SK-MEL-5 (cell line): ENCODE results near the gene CDON. TPM values are rescaled to one million over a fixed set of nuclear protein-coding genes. Genes with fewer than 3 reads are reported as not detected.
A peak's percentile ranks its signal among the peaks of the same experiment; 100 is the strongest.

Experiments used
- DNase-seq: peaks from one replicate; pipeline ENCODE4 v3.0.0-alpha.2; 2016; ENCODE audit warnings: low read depth, low spot score
- in situ Hi-C: cut with HindIII; loops from 2 replicates; pipeline ENCODE4 v1.10.0; 2016; ENCODE audit warnings: low sequenced_read_pairs, high pct_unique_total_duplicates, low pct_unique_long_range_greater_than_20kb
- polyA plus RNA-seq, 2 experiments: library from polyadenylated mRNA; depleted of rRNA; stranded (reverse); fragments of >200 nt; gene quantifications; 2 replicates each; pipeline ENCODE4 v1.2.3, GENCODE V29; 2015
- total RNA-seq: library from RNA; depleted of rRNA; stranded (reverse); fragments of >200 nt; shearing (Covaris generic); gene quantifications from 2 replicates; pipeline ENCODE4 v1.2.3, GENCODE V29; 2014; rRNA removed

The CDON gene, protein sequence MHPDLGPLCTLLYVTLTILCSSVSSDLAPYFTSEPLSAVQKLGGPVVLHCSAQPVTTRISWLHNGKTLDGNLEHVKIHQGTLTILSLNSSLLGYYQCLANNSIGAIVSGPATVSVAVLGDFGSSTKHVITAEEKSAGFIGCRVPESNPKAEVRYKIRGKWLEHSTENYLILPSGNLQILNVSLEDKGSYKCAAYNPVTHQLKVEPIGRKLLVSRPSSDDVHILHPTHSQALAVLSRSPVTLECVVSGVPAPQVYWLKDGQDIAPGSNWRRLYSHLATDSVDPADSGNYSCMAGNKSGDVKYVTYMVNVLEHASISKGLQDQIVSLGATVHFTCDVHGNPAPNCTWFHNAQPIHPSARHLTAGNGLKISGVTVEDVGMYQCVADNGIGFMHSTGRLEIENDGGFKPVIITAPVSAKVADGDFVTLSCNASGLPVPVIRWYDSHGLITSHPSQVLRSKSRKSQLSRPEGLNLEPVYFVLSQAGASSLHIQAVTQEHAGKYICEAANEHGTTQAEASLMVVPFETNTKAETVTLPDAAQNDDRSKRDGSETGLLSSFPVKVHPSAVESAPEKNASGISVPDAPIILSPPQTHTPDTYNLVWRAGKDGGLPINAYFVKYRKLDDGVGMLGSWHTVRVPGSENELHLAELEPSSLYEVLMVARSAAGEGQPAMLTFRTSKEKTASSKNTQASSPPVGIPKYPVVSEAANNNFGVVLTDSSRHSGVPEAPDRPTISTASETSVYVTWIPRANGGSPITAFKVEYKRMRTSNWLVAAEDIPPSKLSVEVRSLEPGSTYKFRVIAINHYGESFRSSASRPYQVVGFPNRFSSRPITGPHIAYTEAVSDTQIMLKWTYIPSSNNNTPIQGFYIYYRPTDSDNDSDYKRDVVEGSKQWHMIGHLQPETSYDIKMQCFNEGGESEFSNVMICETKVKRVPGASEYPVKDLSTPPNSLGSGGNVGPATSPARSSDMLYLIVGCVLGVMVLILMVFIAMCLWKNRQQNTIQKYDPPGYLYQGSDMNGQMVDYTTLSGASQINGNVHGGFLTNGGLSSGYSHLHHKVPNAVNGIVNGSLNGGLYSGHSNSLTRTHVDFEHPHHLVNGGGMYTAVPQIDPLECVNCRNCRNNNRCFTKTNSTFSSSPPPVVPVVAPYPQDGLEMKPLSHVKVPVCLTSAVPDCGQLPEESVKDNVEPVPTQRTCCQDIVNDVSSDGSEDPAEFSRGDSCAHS (N-terminal part only)
- total RNA-seq = 8.0 and 8.6 TPM in 2 replicates
- 7.1 and 9.0 TPM in 2 replicates for polyA plus RNA-seq (2015; cell fraction: cytosol; rRNA removed)
- 2.9 and 5.3 TPM in 2 replicates for polyA plus RNA-seq (2015; cell fraction: nucleus; rRNA removed)

DNA sequence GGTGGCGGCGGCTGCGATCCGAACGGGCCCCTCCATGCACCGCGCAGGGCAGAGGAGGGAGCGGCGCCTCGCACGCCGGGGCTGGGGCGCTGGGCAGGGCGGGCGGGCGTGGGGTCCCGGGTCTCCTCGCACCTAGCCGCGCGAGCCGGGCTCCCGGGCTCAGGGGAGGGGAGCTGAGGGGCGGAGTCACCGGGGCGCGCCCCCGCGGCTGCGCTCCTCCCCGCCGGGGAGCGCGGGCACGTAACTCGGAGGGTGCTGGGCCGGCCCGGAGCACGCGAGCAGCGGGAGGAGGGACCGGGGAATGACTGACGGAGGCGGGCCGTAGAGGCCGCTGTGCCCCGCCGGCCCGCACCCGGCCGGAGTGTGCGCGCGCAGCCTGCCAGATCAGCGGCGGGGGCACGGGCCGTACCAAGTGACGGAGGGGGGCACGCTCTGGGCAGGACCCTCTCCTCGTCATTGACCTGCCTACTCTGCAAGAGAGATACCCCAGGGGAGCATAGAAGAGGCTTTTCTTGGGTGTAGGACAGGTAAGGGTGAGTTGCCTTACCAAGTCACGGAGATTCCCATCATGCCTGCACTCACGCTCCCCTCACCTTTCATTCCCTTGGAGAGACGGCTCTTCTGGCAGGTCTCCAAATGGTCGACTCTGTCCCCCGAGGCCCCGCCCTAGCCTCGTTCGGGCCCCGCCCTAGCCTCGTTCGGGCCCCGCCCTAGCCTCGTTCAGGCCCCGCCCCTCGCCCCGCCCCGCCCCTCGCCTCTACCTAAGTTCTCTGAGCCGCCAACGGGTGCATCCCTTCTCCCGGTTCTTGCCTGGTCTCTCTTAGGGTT is at the start of gene CDON:
CDON (minus strand) TSS at position 188 of the 828 bp plus-strand sequence. CDS start 39,390 bp downstream, outside the sequence.
- peak; percentile 89 for DNase-seq
- in situ Hi-C loops = no loop called here

DNA sequence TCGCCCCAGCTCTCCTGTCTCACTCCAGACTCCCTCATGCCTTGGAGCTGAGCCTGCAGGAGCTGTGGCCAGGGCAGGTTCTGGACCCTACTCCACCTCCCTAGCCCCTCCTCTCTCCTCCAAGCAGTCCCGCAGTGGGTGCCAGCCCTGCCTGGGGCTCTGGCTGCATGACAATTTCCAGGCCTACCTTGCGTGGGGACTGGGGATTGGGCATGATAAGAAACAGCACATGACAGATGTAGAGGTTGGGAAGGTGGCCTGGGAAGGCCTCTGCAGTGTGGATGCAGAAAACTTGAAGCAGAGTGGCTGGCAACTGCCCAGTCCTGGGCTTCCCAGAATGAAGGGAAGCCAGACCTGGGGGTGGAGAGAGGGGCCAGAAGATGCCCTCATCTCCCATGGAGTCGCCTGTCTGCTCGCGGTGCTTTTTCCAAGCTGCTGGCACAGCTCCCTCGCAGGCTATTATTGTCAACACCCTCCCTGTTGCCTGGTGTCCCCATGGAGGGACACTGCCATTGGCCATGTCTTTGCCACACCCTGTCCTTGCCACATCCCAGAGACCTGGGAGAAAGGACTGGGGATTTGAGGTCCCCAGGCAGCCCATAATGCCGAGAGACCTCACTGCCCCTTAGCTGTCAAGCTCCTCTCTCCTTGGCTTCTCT is 48.9 kb upstream of the CDON start:
- DNase-seq = no peak

DNA sequence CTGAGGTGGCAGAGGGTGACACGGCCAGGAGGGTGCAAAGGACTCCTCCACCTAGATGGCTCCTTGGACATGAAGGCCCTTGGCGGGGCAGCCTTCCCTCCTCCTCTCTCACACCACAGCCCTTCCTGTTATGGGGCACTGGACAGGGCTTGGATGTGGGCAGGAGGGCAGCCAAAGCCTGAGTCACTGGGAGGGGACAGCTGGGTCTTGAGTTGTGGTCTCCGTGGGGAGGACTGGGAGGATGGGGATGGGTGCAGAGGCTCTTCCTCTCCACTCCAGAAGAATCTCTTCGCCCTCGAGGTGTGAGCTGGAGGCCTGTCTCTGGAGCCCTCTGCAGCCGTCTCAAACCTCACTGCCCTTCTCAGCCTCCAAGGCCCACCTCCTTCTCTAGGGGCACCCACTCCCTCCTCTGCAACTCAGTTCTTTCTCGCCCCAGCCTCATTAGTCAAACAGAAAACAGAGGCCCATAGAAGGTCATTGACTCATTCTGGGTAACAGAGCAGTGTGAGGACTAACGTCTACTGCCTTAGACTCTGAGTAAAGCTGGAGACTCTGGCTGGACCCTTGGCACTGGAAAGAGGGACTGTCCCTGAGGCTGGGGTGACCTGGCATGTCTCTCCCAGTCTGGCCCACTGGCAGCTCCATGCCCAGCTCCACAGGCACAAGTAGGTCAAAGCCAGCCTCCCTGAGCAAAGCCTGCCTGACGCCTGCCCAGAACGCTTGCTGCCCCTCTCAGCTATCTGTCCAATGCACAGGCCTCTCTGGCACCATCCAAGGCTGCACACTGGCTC is 47.5 kb upstream of the CDON start:
- in situ Hi-C loops = no loop called here
- DNase-seq = no peak

More for the DNA sequence above, 48.9 kb upstream of the CDON start:
- in situ Hi-C loops = no loop called here

DNA sequence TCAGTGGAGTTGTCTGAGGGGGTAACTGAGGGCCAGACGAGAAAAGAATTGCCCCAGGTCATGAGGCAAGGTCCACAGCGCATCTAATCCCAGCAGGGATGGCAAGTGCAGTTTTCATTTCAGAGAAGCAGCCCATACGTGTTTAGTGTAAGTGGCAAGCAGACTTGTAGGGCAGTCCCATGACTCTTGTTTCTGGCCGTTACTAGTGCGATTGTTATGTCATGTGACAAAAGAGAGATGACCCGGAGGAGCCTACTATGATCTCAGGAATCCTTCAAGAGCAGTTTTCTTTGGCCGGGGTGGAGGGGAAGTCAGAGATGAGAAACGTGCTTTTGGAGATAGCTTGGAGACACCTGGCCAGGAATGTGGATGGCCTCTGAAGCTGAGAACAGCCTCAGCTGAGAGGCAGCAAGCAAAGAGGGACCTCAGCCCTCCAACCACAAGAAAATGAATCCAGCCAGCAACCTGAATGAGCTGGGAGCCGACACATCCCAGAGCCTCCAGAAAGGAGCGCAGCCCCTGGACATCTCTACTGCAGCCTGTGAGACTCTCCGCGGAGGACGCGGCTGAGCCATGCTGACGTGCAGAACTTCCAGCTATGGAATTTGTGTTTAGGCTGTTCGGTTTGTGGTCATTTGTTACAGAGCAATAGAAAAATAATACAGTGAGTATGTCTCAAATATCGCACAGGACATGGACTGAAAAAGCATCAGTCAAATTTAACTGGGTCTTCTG is 44.1 kb upstream of the CDON start:
- in situ Hi-C loops = no loop called here

DNA sequence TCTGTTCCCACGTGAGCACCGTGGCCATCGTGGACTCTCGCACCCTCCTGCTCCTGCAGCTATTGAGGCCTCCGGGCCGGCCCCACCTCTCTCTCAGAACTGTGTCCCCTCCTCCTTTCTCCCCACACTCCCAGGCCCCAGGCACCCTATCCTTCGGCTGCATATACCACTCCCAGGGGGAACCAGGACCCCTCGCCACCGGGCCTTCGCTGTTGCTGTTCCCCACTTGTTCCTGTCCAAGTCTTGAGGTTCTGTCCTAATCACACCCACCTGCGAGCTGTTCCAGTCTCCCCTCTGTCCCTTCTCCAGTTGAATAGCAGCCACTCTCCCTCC is 43.0 kb upstream of the CDON start:
- in situ Hi-C loops = no loop called here

More for the DNA sequence above, 44.1 kb upstream of the CDON start:
- DNase-seq = no peak

DNA sequence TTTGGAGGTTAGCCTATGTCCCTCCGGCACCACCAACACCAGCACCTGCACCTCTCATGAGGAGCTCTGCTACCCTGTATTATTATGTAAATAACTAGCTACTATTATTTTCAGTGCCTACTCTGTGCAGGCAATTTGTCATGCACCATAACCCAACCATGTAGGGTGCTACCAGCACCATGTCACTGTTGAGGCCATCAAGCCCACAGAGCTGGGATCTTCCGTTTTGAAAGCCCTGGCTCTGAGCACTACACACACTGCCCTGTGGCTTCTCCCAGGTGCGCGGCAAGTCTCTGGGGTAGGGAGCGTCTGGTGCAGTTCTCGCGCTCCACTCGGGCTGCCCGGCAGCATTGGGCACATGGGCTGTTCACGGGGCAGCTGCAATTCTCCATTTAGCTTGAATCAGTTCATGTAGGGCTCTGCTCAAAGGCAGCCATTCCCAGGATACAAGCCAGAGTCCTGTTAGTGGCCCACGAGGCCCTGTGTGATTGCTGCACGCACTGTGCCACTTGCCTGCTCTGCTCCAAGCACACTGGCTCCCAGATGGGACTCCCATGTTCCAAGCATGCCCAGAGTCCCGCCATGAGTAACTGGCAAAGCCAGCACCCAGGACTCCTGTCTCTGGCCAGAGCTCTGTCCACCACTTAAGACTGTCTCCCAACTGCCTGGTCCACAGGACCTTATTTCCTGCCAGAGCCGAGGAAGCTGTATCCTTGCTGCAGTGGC is 42.5 kb upstream of the CDON start:
- in situ Hi-C loops = no loop called here

More for the DNA sequence above, 43.0 kb upstream of the CDON start:
- DNase-seq = no peak

DNA sequence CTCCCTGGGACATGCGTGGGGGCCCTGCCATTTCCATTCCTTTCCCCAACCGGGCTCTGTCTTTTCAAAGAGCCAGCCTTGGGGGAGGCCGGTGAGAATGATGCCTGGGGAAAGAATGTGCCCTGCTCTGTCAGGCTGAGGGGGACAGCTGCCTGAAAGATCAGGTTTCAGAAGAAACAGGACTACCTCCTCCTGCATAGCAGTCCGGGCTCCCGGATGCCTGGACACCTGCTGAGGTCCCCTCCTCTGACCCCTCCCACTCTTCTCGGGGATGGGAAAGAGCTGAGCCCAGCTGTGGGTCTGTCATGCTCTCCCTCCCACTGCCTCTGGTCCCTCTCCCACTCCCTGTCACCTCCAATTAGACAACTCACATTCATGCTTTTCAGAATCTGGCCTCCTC is 41.8 kb upstream of the CDON start:
- no peak for DNase-seq
- in situ Hi-C loops = no loop called here

More for the DNA sequence above, 42.5 kb upstream of the CDON start:
- DNase-seq = no peak

DNA sequence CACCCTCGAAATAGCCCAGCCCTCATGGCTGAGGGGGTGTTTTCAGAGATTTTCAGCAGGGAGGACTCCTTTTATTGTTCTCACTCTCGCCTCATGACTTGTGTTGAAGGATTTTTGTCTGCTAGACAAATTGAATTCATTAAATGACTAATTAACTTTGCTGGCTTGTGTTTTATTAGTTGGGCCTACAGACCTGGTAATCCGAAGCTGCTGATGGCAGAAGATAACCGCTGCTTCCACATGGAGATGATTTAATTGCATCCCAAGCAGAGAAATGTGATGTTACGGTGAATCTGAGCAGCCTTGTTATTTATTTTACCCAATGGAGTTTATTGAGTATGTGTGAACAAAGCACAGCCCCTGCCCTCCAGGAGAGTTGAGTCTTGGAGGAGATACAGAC is 40.5 kb upstream of the CDON start:
- in situ Hi-C loops = no loop called here
- no peak for DNase-seq

DNA sequence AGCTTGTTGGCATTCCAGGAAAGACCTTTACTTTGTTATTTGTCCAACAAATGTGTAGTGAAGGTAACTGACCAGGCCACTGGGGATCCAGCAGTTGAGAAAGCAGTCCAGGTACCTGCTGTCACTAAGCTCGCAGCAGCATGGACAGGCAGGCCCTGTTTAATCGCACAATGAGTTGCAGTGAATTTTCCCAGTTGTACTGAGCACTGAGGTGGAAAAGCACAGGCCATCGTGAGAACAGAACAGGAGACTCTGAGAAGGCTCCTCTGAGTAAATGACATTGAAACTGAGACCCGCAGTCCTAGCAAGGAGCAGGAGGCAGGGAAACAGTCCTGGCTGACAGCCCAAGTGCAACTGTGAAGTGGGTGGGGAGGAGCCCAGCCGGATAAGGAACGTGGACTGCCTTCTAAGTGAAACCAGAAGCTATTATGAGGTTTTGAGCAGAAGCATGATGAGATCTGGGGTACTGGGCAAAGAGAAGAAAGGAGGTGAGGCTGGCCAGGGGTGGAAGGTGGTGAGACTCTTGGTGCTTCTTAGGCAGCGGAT is 39.8 kb upstream of the CDON start:
- in situ Hi-C loops = no loop called here
- no peak for DNase-seq

DNA sequence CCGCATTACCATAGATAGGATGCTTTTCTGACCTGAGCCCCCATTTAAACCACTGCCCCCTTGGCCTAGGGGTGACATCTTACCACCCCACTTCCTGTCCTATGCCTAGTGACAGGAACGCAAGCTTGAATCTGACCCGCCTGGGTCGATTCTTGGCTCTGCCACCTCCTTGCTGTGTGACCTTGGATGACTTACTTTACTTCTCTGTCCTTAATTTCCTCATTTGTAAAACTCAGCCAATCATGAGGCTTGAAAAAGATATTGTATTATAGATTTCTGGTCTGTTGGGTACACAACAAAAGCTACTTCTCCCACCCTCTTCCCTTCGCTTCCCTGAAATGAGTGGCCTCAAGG is 39.2 kb upstream of the CDON start:
- in situ Hi-C loops = no loop called here
- DNase-seq = no peak

DNA sequence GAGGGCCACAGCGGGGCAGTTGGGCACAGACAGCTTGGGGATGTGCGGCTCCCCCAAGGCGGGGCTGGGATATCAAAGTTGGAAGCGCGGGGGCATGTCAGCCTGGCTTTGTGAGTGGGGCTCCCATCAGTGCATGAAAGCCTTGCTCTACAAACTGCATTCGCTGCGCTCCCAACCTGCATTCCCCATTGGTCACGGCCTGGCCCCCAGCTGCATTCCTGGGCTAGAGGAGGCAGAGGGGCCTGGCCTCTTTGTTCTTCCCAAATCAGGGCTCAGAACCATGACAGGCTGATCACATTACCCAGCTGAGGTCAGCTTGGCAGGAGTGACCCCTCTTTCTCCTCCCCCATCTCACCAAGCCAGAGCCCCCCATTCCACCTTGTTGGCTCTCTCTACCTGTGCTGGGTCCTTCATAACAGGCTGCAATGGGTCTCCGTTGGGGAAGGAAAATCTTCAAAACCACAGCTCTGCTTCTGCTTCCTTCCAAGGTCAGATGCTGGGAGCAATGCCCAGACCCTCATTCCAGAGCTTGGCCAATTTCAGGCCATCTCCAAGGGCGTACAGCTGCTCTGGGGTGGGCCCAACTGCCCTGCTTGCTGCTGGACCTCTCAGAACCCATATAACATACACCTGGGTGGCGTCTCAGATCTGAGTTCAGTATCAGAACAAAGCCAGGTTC is 38.7 kb upstream of the CDON start:
- DNase-seq = no peak
- in situ Hi-C loops = no loop called here

DNA sequence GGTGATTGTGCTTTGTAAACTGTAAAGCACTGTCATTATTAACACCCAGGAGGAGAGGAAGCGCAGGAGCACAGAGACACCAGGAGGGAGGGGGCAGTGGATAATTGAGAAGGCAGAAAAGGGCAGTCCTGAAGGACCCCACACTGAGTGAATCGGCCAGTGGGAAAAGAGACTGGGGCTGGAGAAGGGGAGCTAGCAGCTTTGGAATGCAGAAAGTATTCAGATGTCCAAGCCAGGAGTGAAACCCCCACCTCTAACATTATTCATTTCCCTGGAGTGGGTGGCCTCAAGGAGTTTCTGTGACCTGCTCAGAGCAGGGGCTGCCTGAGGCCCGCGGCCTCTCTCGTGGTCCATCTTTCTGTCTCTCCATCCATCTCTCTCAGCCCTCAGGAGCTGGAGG is 38.0 kb upstream of the CDON start:
- no peak for DNase-seq
- in situ Hi-C loops = no loop called here

DNA sequence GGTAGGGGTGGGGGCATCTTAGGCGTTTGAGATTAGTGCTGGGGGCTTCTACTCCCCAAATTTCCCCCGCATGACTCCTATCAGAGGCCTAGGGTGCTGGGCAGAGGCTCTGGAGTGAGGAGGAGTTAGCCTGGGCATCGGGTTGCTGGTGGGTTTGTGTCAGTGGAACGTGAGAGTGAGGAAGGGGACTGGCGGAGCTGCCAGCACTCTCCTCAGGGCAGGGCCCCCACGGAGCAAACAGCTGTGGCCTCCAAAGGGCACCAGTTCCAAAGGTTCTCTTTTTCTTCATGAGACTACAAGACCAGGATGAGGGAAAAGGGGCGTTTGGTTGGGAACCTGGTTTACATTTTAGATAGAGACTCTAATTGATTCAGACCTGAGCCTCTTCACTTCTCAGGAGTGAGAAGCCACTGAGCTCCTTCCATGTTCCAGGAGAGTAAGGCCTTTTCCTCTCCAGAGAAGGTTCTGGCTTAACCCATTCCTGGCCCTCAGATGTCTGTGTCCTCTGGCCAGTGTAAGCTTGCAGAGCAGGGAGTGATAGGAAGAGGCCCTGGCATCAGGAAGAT is 35.6 kb upstream of the CDON start:
- no peak for DNase-seq
- in situ Hi-C loops = no loop called here

DNA sequence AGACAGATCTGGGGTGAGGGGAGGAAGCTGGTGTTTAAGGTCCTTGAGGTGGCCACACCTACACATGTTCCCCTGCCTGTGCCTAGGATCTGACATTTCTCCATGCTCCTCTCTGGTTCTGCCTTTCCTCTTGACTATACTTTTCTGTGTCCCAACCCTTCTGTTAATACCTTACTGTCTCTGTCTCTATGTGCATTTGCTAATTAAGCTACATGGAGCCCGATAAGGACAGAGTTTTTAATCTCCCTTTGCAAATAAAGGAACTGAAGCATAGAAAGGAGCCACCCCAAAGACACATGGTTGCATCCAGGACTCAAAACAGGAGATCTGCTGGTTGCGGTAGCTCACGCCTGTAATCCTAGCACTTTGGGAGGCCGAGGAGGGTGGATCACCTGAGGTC is 33.1 kb upstream of the CDON start:
- DNase-seq = no peak
- in situ Hi-C loops = no loop called here
